ENCODE measurements around the gene PDE9A. TPM values are rescaled to one million over a fixed set of nuclear protein-coding genes. Genes with fewer than 3 reads are reported as not detected.

Gene PDE9A
- total RNA-seq, 1 experiment from 2014 or later = 31.9 TPM

DNA sequence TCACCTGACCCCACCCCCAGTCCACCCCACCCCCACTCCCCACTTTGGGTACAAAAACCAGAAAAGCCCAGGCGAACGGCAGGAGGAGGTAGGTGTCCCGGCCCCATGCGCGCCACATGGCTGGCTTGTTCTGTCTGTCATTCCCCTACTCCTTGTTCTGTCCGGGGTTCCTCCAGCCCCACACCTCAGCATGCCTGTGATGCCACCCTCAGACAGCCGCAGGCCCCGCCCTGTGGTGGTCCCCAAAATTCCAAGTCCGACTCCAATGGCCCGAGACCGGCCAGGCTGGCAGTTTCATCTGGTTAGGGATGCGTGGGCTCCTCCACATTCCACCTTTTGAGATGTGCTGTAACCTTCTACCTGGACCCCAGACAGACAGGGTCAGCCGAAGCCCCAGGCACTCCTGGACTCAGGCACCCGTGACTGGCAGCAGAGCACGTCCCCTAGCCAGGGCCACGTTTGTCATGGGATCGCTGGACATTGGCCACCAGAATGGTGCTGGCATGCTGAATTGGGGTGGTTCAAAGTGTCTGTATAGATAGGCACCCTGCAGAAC is 131.6 kb downstream of the PDE9A start:
- Histone ChIP-seq H2AK5ac (ENCODE audit: insufficient read length, low read length) (no peak overlapping the region), H3K9me3 (ENCODE audit: control insufficient read depth, low read depth, low read length) (no peaks in the 10 kb centered on the region), H2AFZ (ENCODE audit: low read length) (no peak overlapping the region), H4K8ac (replicated peaks; ENCODE audit: insufficient read length, low read depth, low read length) (no peak overlapping the region), H3K4me2 (ENCODE audit: insufficient read depth, insufficient read length, low read length) (no peak overlapping the region), H4K20me1 (ENCODE audit: control insufficient read depth, insufficient read depth, insufficient read length) (no peaks in the 10 kb centered on the region), H3K27ac (ENCODE audit: insufficient read length, low read depth, low read length) (no peak overlapping the region), H3K79me2 (ENCODE audit: insufficient read depth, low read length) (no peaks in the 10 kb centered on the region), H3K56ac (ENCODE audit: insufficient read length, low read depth, low read length) (no peak overlapping the region), H2BK120ac (ENCODE audit: low read depth, low read length, poor library complexity, severe bottlenecking) (no peak overlapping the region), H3K23me2 (ENCODE audit: insufficient read length, low read depth, low read length, poor library complexity, severe bottlenecking) (peaks cover 7% of the 10 kb centered on the region), H3K4ac (ENCODE audit: low read depth, low read length) (no peak overlapping the region), H2BK15ac (ENCODE audit: low read depth, low read length) (no peak overlapping the region), H3K4me1 (ENCODE audit: insufficient read depth, low read length) (peaks cover 9% of the 10 kb centered on the region; the same call in 1 of the 2 replicates), H3K14ac (ENCODE audit: insufficient read depth, low read length) (no peak overlapping the region), H4K91ac (ENCODE audit: insufficient read length, low read depth, low read length) (no peak overlapping the region), H3K9ac (ENCODE audit: extremely low read depth, insufficient read length, low read length) (no peak overlapping the region), H3K27me3 (ENCODE audit: insufficient read depth, low read length) (peaks cover 3% of the 10 kb centered on the region; the same call in 1 of the 2 replicates), H4K5ac (ENCODE audit: insufficient read length, low read depth, low read length) (no peak overlapping the region), H3K18ac (ENCODE audit: insufficient read length, low read depth, low read length) (no peak overlapping the region), H2BK5ac (ENCODE audit: insufficient read length, low read length) (no peak overlapping the region), H3K79me1 (ENCODE audit: insufficient read depth, low read depth, low read length, poor library complexity, severe bottlenecking) (no peaks in the 10 kb centered on the region), H3K23ac (ENCODE audit: insufficient read length, low read depth, low read length) (no peak overlapping the region), H3T11ph (ENCODE audit: low read length) (no peak overlapping the region), H2BK20ac (ENCODE audit: low read depth, low read length, poor library complexity, severe bottlenecking) (no peak overlapping the region), H2BK12ac (ENCODE audit: insufficient read length, low read depth, low read length) (no peak overlapping the region)
- H3K9me3 Mint-ChIP-seq = peaks cover 6 to 8% of the 10 kb centered on the region in 2 experiments
- H3K4me3 Mint-ChIP-seq = no peak overlapping the region; a peak in 1 of 5 replicates
- no CpG with 5 or more reads among the region's 17 CpGs for WGBS (ENCODE audit: extremely low coverage, insufficient read length, low lambda C conversion rate)
- peaks cover 33 to 38% of the 10 kb centered on the region in 2 experiments for H3K4me1 Mint-ChIP-seq
- peaks cover 46% of the 10 kb centered on the region for H3K27me3 Mint-ChIP-seq (ENCODE audit: low read depth)
- no peak overlapping the region for H3K27ac Mint-ChIP-seq
- TF ChIP-seq CTCF (conservative IDR thresholded peaks at IDR 0.05) = no peak
- H3K36me3 Mint-ChIP-seq (ENCODE audit: insufficient read depth in 1 of 3, low read depth in 3 of 3) = peaks cover under 1 to 6% (median 4%) of the 10 kb centered on the region in 3 experiments; a peak in 4 of 7 replicates
- no peak for DNase-seq
